ENCODE results near the gene CTSD.
"Not testable (repeated sequence)": the region's sequence is repeated elsewhere in the genome, so short reads cannot be mapped to it uniquely, and the experiment has no call there.

CTSD gene

GRCh38 chr11:1782031-1782590 lies 18.4 kb upstream of the CTSD start:
- DNase-seq: no peak

DNA sequence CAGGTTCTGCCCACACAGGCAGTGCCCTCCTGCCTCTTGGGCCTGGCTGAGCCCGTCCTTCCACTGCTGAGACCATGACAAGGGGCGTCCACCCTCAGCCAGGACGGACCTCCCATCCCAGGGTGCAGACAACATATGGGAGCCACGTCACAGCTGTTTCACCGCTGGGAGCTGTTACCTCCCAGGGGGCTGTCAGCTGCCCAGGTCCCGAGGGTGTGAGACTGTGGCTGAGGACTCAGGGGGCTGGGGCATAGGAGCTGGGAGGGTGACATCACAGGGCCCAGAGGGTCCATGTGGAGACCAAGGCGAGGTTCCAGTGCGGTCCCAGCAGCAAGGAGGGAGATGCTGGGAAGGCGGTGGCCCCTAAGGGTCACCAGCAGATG lies 17.9 kb upstream of the CTSD start:
- DNase-seq: no peak

- DNase-seq: no peak
Measured at GRCh38 chr11:1780700-1781592, 17.2 kb upstream of the CTSD start.

DNA sequence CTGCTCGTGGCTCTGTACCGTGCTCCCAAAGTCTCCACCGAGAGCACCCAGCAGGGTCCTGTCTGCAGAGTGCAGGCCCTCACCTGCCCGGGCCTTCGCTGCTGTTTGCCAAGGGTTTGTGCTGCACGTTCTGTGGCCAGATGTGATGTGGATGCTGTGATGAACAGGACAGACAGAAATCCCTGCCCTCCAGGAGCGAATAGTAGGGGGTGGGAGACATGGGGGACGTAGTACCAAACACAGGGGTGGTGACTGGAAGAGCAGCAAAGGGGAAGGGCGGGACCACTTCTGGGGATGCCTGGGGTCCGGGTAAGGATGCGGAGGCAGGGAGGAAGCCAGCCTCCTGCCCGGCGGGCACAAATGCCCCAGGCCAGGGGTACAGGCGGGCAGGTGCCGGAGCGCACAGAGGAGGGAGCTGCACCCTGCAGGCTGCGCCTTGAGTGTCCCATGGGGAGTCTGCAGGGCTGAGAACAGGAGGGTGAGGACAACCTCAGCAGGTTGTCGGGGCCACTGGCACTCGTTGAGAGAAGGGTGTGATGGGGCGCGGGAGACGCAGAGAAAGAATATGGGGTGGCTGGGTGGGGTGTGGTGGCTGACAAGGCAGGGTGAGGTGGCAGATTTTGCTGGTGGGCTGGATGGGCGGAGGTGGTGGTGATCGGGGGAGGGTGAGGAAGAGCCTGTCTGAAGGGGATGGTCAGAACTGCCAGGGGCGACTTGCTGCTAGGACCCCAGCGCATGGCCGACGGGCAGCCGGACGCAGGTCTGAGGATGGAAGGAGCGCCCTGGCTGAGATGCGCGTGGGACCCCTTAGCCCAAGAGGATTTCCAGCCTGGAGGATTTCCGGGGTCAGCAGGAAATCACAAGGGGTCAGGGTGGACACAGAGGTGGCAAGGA lies 16.3 kb upstream of the CTSD start:
- DNase-seq: no peak

GRCh38 chr11:1779034-1779805 lies 15.5 kb upstream of the CTSD start:
- DNase-seq: no peak

- DNase-seq: no peak
Measured at GRCh38 chr11:1778141-1778911, 14.6 kb upstream of the CTSD start.

- no peak for DNase-seq
Measured at GRCh38 chr11:1777737-1778136, 14.0 kb upstream of the CTSD start.

- DNase-seq: no peak
Measured at GRCh38 chr11:1776944-1777715, 13.4 kb upstream of the CTSD start.

GRCh38 chr11:1776331-1776851 lies 12.7 kb upstream of the CTSD start:
- no peak for DNase-seq

DNA sequence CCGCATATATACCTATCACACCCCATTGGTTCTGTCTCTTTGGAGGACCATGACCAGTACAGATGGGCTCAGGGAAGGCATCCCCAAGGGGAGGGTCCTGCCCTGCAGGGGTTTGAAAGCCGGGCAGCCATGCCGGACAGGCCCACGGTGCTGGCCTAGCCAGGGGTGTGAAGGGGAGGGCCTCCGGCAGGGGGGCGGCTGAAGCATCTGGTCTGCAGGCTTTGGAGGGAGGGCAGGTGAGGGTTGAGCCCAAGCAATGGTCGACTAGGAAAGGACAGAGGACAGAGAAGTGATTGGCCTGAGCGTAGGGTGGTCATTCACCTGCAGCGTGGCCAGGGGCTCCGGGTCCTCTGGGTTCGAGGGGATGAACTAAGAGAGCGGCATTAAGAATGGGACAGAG lies 11.2 kb upstream of the CTSD start:
- DNase-seq: no peak

- DNase-seq: no peak
Measured at GRCh38 chr11:1773994-1774550, 10.3 kb upstream of the CTSD start.

- DNase-seq: no peak
Measured at GRCh38 chr11:1773131-1773993, 9.6 kb upstream of the CTSD start.

DNA sequence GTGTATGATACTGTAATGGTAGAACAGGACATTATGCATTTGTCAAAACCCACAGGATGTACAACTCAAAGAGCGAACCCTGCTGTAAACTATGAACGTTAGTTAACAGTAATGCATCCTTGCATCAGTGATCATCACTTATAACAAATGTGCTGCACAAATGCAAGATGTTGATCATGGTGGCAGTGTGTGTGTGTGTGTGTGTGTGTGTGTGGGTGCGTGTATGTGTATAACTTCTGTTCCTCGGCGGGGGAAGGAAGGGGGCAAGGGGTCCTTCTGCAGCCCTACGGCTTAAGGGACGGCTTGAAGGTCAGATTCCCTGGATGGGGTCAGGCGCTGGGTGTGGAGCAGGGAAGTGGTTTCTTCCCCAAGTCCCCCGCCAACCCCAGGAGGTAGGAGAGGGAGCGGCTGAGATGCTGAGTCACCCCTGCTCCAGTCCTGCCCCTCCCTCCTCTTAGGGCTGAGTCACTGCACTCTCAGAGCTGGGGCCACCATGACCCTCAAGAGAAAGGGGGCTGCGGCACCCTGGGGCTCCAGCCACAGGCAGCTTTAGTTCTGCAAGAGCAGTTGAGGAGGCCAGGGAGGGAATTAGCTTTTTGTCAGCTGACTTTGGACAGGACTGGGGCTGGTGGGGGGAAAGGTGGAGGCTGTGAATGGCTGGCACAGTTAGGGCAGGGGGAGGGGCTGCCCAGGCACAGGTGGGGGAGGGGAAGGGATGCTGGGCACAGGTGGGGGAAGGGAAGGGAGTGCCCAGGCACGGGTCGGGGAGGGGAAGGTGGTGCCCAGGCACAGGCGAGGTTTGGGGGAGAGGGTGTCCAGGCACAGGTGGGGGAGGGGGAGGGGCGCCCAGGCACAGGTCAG lies 8.8 kb upstream of the CTSD start:
- peak; percentile 42 for DNase-seq

DNA sequence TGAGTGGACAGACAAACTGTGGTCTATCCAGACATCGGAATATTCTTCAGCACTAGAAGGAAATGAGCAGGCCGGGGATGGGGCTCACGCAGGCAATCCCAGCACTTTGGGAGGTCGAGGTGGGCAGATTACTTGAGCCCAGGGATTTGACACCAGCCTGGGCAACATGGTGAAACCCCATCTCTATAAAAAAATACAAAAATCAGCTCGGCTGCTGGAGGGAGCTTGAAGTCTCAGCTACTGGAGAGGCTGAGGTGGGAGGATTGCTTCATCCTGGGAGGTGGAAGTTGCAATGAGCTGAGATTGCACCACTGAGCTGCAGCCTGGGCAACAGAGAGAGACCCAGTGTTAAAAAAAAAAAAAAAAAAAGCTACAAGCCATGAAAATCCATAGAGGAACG lies 8.0 kb upstream of the CTSD start:
- DNase-seq: no peak

DNA sequence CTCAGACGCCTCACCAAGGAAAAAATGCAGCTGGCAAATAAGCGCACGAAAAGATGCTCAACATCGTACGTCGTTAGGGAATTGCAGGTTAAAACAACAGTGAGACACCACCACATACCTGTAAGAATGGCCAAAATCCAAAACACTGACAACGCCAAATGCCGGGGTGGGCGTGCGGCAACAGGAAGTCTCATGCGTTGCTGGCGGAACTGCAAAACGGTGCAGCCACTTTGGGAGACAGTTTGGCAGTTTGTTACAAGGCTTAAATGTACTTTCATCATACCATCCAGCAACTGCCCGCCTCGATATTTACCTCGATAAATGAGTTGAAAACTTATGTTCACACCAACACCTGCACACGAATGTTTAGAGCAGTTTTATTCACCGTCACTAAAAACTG lies 7.5 kb upstream of the CTSD start:
- DNase-seq: no peak

DNA sequence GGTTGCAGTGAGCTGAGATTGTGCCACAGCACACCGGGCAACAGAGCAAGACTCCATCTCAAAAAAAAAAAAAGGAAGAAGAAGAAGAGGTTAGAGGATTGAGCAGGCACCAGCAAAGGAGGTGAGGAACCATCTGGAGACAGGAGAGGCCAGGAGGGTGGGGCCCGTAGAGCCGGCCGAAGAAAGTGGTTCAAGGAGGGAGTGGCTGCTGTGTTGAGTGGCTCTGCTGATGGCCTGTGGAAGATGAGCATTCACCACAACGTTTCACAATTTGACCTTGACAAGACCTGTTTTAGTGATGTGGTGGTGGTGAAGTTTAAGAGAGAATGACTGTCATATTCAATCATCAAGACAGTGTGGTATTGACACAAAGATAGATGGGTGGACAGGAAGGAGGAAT lies 6.8 kb upstream of the CTSD start:
- DNase-seq: no peak

GRCh38 chr11:1770061-1770460 lies 6.3 kb upstream of the CTSD start:
- DNase-seq: no peak

DNA sequence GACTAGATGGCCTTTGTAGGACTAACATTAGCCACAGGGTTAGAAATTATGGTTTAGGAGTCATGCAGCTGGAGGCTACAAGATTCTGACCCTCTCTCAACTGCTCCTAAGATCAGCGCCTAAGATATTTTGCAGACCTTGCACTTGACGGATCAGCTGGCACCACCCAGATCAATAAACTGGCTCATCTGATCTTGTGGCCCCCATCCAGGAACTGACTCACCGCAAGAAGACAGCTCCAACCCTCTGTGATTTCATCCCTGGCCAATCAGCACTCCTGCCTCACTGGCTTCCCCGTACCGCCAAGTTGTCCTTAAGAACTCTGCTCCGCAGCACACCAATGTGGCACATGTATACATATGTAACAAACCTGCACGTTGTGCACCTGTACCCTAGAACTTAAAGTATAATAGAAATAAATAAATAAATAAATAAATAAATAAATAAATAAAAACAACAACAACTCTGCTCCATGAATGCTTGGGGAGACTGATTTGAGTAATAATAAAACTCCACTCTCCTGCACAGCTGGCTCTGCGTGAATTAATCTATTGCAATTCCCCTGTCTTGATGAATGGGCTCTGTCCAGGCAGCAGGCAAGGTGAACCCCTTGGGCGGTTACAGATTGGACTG lies 5.7 kb upstream of the CTSD start:
- not testable (repeated sequence) for DNase-seq

Data from CD4-positive, alpha-beta T cell treated with Interleukin-10 for 1 hour (primary cell).